Natural killer cell treated with Interleukin-12 subunit alpha and Interleukin-12 subunit beta and Interleukin-15 and Interleukin-18, amount 100 ng/mL, for 72 hours (primary cell): ENCODE measurements around the gene WDR54. TPM values are rescaled to one million over a fixed set of nuclear protein-coding genes. Genes with fewer than 3 reads are reported as not detected.

Experiments used
- ATAC-seq, 2 donors: fragments of 150-1000 bp; cut with Tn5 transposase in 1 of 2; sonication (Bioruptor Pico), chemical (Tn5 transposase) in 1 of 2; 2 replicates each; pipeline ENCODE4 v1.10.0; 2021
- DNase-seq: peaks from one replicate; pipeline ENCODE4 v3.0.0; 2022; ENCODE audit warnings: low spot score
- H3K27ac Mint-ChIP-seq, 2 donors: 1 replicate in 1 of 2; 2 replicates in 1 of 2; pipeline ENCODE4 v1.8.0; 2022; ENCODE audit warnings: mixed read lengths in 2 of 2, mild to moderate bottlenecking in 1 of 2, moderate library complexity in 1 of 2
- H3K27me3 Mint-ChIP-seq, 2 donors: 1 replicate in 1 of 2; 2 replicates in 1 of 2; pipeline ENCODE4 v1.8.0; 2022; ENCODE audit warnings: mixed read lengths in 2 of 2
- H3K36me3 Mint-ChIP-seq: one replicate; pipeline ENCODE4 v1.8.0; 2022; ENCODE audit warnings: mixed read lengths
- H3K4me1 Mint-ChIP-seq, 2 donors: 1 replicate in 1 of 2; 2 replicates in 1 of 2; pipeline ENCODE4 v1.8.0; 2022; ENCODE audit warnings: low read depth in 2 of 2, mixed read lengths in 2 of 2, mild to moderate bottlenecking in 1 of 2
- H3K4me3 Mint-ChIP-seq: one replicate; pipeline ENCODE4 v1.8.0; 2022; ENCODE audit warnings: mixed read lengths
- H3K9me3 Mint-ChIP-seq: 2 replicates; pipeline ENCODE4 v1.8.0; 2022; ENCODE audit warnings: mixed read lengths
- total RNA-seq, 2 donors: library from RNA; stranded (reverse); gene quantifications; one replicate each; pipeline ENCODE4 v1.2.3, GENCODE V29; 2022

The WDR54 gene, protein sequence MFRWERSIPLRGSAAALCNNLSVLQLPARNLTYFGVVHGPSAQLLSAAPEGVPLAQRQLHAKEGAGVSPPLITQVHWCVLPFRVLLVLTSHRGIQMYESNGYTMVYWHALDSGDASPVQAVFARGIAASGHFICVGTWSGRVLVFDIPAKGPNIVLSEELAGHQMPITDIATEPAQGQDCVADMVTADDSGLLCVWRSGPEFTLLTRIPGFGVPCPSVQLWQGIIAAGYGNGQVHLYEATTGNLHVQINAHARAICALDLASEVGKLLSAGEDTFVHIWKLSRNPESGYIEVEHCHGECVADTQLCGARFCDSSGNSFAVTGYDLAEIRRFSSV
- total RNA-seq: 10 to 100 TPM; 41.8 to 44.9 TPM

- ATAC-seq (peak; percentile 97), DNase-seq (peak; percentile 97)
- Mint-ChIP-seq H3K4me3 (peak within 1 kb of the TSS; percentile 95), H3K36me3 (no peaks in the 10 kb centered on the region), H3K4me1 (peaks cover 21 to 29% of the 10 kb centered on the region in 2 donors), H3K27ac (peak within 1 kb of the TSS; percentile 90 to 96), H3K27me3 (no peaks in the 10 kb centered on the region), H3K9me3 (no peaks in the 10 kb centered on the region)
Measured at GRCh38 chr2:74421221-74421870, at the start of gene WDR54, which contains the start of gene C2orf81. TSS of gene WDR54 (plus strand) at chr2:74421730. CDS start at chr2:74422154, 424 bp downstream. TSS of gene C2orf81 (minus strand) at chr2:74421619. CDS start at chr2:74421560, 59 bp downstream.

GRCh38 chr2:74372674-74373073 is 48.9 kb upstream of the WDR54 start:
- no peak for DNase-seq
- H3K27me3 Mint-ChIP-seq: no peaks in the 10 kb centered on the region
- H3K4me3 Mint-ChIP-seq: no peak overlapping the region
- H3K4me1 Mint-ChIP-seq: peaks cover 9 to 23% of the 10 kb centered on the region in 2 donors
- no peaks in the 10 kb centered on the region for H3K9me3 Mint-ChIP-seq
- no peak for ATAC-seq
- peak overlapping the region in 1 of 2 donors; percentile 18 for H3K27ac Mint-ChIP-seq
- peaks cover 8% of the 10 kb centered on the region for H3K36me3 Mint-ChIP-seq

DNA sequence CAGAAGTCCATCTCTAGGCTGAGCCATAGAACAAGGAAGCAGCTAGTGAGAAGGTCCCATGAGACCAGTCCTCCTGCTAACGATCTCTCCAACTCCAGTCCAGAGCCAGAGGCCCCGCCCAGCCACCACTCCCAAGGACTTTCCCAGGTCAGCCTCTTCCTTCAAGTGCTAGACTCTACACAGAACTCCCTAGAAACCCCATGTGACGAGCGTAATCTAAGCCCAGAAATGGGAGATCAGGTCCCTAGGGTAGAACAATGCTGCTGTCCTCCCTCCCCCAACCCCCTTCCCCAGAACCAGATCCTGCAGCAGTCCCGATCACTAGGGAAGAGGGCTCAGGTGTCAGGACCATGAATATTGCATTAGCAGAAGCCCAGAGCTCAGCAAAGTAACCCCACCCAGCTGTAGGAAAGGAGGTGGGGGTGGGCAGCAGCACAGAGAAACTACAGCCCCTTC is 48.3 kb upstream of the WDR54 start:
- peaks cover 12 to 25% of the 10 kb centered on the region in 2 donors for H3K4me1 Mint-ChIP-seq
- no peak overlapping the region for H3K4me3 Mint-ChIP-seq
- peak overlapping the region in 1 of 2 donors; percentile 18 for H3K27ac Mint-ChIP-seq
- no peak for DNase-seq
- ATAC-seq: no peak
- no peaks in the 10 kb centered on the region for H3K27me3 Mint-ChIP-seq
- H3K9me3 Mint-ChIP-seq: no peaks in the 10 kb centered on the region
- H3K36me3 Mint-ChIP-seq: peaks cover 8% of the 10 kb centered on the region

DNA sequence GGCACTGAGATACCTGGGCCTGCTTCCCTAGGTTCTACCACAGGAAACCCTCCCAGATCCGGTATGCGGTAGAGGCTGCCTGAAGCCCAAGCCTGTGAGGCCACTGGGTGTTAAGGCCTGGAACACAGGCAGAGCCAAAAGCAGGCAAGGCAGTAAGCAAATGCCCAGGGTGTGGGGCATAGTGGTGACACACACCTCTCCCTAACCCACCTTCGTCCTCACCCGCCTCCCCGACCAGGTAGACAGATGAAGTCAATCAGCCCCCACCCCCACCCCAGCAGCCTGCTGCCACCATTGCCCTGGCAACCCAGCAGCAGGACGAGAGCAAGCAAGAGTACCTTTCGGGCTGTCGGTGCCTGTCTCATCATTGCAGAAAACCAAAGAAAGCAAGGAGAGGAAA is 47.5 kb upstream of the WDR54 start:
- no peak overlapping the region for H3K4me3 Mint-ChIP-seq
- no peak overlapping the region for H3K27ac Mint-ChIP-seq
- ATAC-seq: no peak
- peaks cover 8% of the 10 kb centered on the region for H3K36me3 Mint-ChIP-seq
- no peaks in the 10 kb centered on the region for H3K27me3 Mint-ChIP-seq
- H3K4me1 Mint-ChIP-seq: peaks cover 19 to 29% of the 10 kb centered on the region in 2 donors
- H3K9me3 Mint-ChIP-seq: no peaks in the 10 kb centered on the region
- DNase-seq: no peak

- peaks cover 23 to 32% of the 10 kb centered on the region in 2 donors for H3K4me1 Mint-ChIP-seq
- H3K4me3 Mint-ChIP-seq: no peak overlapping the region
- H3K27me3 Mint-ChIP-seq: no peaks in the 10 kb centered on the region
- ATAC-seq (no peak), DNase-seq (no peak)
- H3K9me3 Mint-ChIP-seq: no peaks in the 10 kb centered on the region
- H3K36me3 Mint-ChIP-seq: peaks cover 8% of the 10 kb centered on the region
- H3K27ac Mint-ChIP-seq: no peak overlapping the region
Measured at GRCh38 chr2:74374509-74375205, 46.9 kb upstream of the WDR54 start.

GRCh38 chr2:74375838-74376237 is 45.7 kb upstream of the WDR54 start:
- peaks cover 4% of the 10 kb centered on the region for H3K36me3 Mint-ChIP-seq
- ATAC-seq (no peak), DNase-seq (no peak)
- no peak overlapping the region for H3K4me3 Mint-ChIP-seq
- H3K4me1 Mint-ChIP-seq: peaks cover 34 to 41% of the 10 kb centered on the region in 2 donors
- no peaks in the 10 kb centered on the region for H3K27me3 Mint-ChIP-seq
- H3K27ac Mint-ChIP-seq: peak overlapping the region in 1 of 2 donors; percentile 62
- no peaks in the 10 kb centered on the region for H3K9me3 Mint-ChIP-seq

DNA sequence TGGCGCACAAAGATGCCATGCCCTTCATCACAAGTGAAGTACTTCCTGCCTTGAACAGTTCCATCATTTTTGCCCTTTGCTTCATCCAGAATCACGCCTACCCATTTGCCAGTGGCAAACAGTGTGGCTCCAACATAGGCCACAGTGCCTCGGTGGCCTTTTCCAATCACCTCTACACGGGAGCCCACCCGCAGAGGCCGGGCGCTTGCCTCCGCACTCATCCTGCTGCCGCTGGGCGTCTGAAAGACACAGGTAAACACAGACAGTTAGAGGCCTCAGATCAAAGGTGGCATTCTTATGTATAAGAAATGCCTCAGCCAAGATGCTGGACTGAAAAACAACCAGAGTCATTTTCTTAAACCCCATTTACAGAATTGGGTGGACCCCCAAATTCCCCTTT is 43.5 kb upstream of the WDR54 start:
- H3K9me3 Mint-ChIP-seq: no peaks in the 10 kb centered on the region
- H3K27me3 Mint-ChIP-seq: no peaks in the 10 kb centered on the region
- H3K27ac Mint-ChIP-seq: no peak overlapping the region
- H3K4me1 Mint-ChIP-seq: peaks cover 38 to 44% of the 10 kb centered on the region in 2 donors
- ATAC-seq (no peak), DNase-seq (no peak)
- no peaks in the 10 kb centered on the region for H3K36me3 Mint-ChIP-seq
- H3K4me3 Mint-ChIP-seq: no peak overlapping the region

GRCh38 chr2:74379851-74380789 is 41.4 kb upstream of the WDR54 start, which contains the start of gene DCTN1:
TSS of gene DCTN1 (minus strand) at chr2:74380311. CDS start at chr2:74380037, 274 bp downstream.
- Mint-ChIP-seq H3K4me3 (peak within 1 kb of the TSS; percentile 30), H3K27ac (peak within 1 kb of the TSS; percentile 13 to 59), H3K9me3 (no peaks in the 10 kb centered on the region), H3K36me3 (no peaks in the 10 kb centered on the region), H3K27me3 (no peaks in the 10 kb centered on the region), H3K4me1 (peaks cover 38 to 42% of the 10 kb centered on the region in 2 donors)
- peak; percentile 74 to 76 for ATAC-seq
- DNase-seq: no peak

DNA sequence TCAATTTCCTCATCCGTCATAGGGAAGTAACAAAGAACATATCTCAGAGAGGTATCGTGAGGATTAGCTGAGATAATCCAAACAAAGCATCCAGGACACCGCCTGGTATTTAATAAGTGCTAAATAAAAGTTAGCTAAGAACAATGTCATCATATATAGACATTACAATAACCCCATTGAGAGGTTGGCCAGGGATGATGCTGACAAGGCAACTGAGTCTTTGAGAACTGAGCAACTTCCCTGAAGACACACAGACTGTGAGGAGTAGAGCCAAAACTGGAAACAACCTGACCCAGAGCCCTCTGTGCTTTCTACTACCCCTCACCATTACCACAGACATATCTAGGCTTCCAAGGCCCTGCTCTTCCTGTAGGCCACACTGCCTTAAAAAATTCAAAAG is 39.8 kb upstream of the WDR54 start:
- Mint-ChIP-seq H3K27ac (no peak overlapping the region), H3K4me1 (peaks cover 30 to 42% of the 10 kb centered on the region in 2 donors)

GRCh38 chr2:74383254-74383653 is 38.3 kb upstream of the WDR54 start:
- Mint-ChIP-seq H3K4me1 (peaks cover 26 to 30% of the 10 kb centered on the region in 2 donors), H3K4me3 (no peak overlapping the region), H3K27ac (no peak overlapping the region), H3K27me3 (no peaks in the 10 kb centered on the region), H3K36me3 (no peaks in the 10 kb centered on the region), H3K9me3 (no peaks in the 10 kb centered on the region)
- no peak for DNase-seq
- no peak for ATAC-seq

More for the DNA sequence above, 39.8 kb upstream of the WDR54 start:
- Mint-ChIP-seq H3K4me3 (no peak overlapping the region), H3K9me3 (no peaks in the 10 kb centered on the region), H3K27me3 (no peaks in the 10 kb centered on the region), H3K36me3 (no peaks in the 10 kb centered on the region)
- ATAC-seq: no peak
- DNase-seq: no peak

DNA sequence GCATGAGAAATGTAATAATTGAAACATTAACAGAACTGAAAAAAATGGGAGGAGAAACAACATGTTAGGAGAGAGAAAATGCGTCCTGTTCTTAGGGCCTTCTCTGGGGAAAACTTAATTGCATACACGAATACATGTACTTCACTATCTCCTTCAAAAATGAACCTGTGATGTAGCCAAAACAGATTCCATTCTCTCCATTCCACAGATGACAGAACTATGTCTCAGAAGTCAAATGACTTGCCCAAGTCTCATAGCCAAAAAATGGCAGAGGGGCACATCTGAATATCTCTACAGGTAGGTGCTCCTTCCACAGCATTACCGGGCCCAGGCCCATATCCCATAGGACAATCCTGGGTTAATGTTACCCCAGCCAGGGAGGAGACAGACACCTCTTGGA is 37.5 kb upstream of the WDR54 start:
- H3K36me3 Mint-ChIP-seq: no peaks in the 10 kb centered on the region
- ATAC-seq: no peak
- H3K27ac Mint-ChIP-seq: no peak overlapping the region
- no peak for DNase-seq
- no peaks in the 10 kb centered on the region for H3K9me3 Mint-ChIP-seq
- peaks cover 20 to 23% of the 10 kb centered on the region in 2 donors for H3K4me1 Mint-ChIP-seq
- H3K4me3 Mint-ChIP-seq: no peak overlapping the region
- H3K27me3 Mint-ChIP-seq: no peaks in the 10 kb centered on the region

GRCh38 chr2:74385396-74385795 is 36.1 kb upstream of the WDR54 start:
- H3K4me3 Mint-ChIP-seq: no peak overlapping the region

DNA sequence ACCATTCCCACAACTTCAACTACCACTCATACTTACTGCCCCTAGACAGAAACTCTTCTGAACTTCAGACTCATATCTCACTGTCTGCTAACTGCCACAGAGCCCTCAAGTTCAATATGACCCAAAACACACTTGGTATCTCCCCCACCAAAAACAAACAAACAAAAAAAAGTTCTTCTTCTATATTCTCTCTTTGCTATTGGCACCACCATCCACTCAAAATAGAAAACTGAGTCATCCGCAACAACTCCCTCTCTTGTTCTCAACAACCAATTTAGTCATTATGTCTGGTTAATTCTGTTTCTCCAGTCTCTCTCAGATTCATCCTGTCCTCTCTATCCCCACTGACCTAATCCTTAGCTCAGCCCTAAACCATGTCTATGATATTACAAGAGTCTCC is 34.2 kb upstream of the WDR54 start:
- no peaks in the 10 kb centered on the region for H3K36me3 Mint-ChIP-seq
- H3K9me3 Mint-ChIP-seq: no peaks in the 10 kb centered on the region
- H3K4me3 Mint-ChIP-seq: no peak overlapping the region
- DNase-seq (no peak), ATAC-seq (peak in 1 of 2 donors; percentile 34)
- H3K27ac Mint-ChIP-seq: no peak overlapping the region
- H3K27me3 Mint-ChIP-seq: no peaks in the 10 kb centered on the region
- peaks cover 7 to 9% of the 10 kb centered on the region in 2 donors for H3K4me1 Mint-ChIP-seq

More at GRCh38 chr2:74385396-74385795, 36.1 kb upstream of the WDR54 start:
- no peak for ATAC-seq
- Mint-ChIP-seq H3K36me3 (no peaks in the 10 kb centered on the region), H3K27ac (no peak overlapping the region), H3K4me1 (peaks cover 11 to 12% of the 10 kb centered on the region in 2 donors), H3K27me3 (no peaks in the 10 kb centered on the region), H3K9me3 (no peaks in the 10 kb centered on the region)
- DNase-seq: no peak
